GM10847 (cell line): ENCODE data around the gene FGD5.

ENCODE experiments used
- POLR2A ChIP-seq: IDR thresholded peaks from 2 replicates; pipeline ENCODE4 v1.6.1; 2011; ENCODE audit not compliant: insufficient read length; ENCODE audit errors: extremely low read depth

The FGD5 gene

GRCh38 chr3:14863333-14864100 lies 44.8 kb downstream of the FGD5 start:
- TF ChIP-seq POLR2A = no peak

- no peak for TF ChIP-seq POLR2A
Observed at GRCh38 chr3:14864131-14864530, 45.4 kb downstream of the FGD5 start.

GRCh38 chr3:14866627-14867026 lies 47.9 kb downstream of the FGD5 start:
- no peak for TF ChIP-seq POLR2A

- TF ChIP-seq POLR2A = no peak
Observed at GRCh38 chr3:14867936-14868570, 49.3 kb downstream of the FGD5 start.

GRCh38 chr3:14869917-14870782 lies 51.4 kb downstream of the FGD5 start:
- no peak for TF ChIP-seq POLR2A

- no peak for TF ChIP-seq POLR2A
Observed at GRCh38 chr3:14870783-14871060, 52.0 kb downstream of the FGD5 start.

GRCh38 chr3:14871456-14872200 lies 52.9 kb downstream of the FGD5 start:
- TF ChIP-seq POLR2A = no peak

- TF ChIP-seq POLR2A = no peak
Observed at GRCh38 chr3:14872706-14873105, 53.9 kb downstream of the FGD5 start.

GRCh38 chr3:14874784-14875183 lies 56.0 kb downstream of the FGD5 start:
- no peak for TF ChIP-seq POLR2A

- TF ChIP-seq POLR2A = no peak
Observed at GRCh38 chr3:14875411-14876175, 56.8 kb downstream of the FGD5 start.

GRCh38 chr3:14876921-14877333 lies 58.2 kb downstream of the FGD5 start:
- TF ChIP-seq POLR2A = no peak

GRCh38 chr3:14877469-14877868 lies 58.7 kb downstream of the FGD5 start:
- no peak for TF ChIP-seq POLR2A

- TF ChIP-seq POLR2A = no peak
Observed at GRCh38 chr3:14879211-14879874, 60.6 kb downstream of the FGD5 start.
